Activated CD8-positive, alpha-beta T cell treated with anti-CD3 and anti-CD28 coated beads for 36 hours (primary cell): ENCODE data around the gene MAGEA11. TPM values are rescaled to one million over a fixed set of nuclear protein-coding genes. Genes with fewer than 3 reads are reported as not detected.
A peak's percentile ranks its signal among the peaks of the same experiment; 100 is the strongest.
"Not testable (repeated sequence)": the region's sequence is repeated elsewhere in the genome, so short reads cannot be mapped to it uniquely, and the experiment has no call there.

ENCODE experiments used
- ATAC-seq: fragments of 200-7000 bp; cut with Tn5 transposase; one replicate; pipeline ENCODE4 v1.10.0; 2021; ENCODE audit warnings: mild to moderate bottlenecking, moderate library complexity
- CTCF ChIA-PET: fragments of 350-600 bp; sonication (Branson Sonifier 250); formaldehyde crosslinking; loops from one replicate; lab custom pipeline; 2021; ENCODE audit warnings: antibody characterized with exemption; lab: Charles Lee
- POLR2A ChIA-PET: fragments of 350-600 bp; sonication (Branson Sonifier 250); formaldehyde crosslinking; loops from one replicate; lab custom pipeline; 2021; ENCODE audit warnings: antibody characterized with exemption; lab: Charles Lee
- DNase-seq: peaks from one replicate; pipeline ENCODE4 v3.0.0-alpha.2; 2020
- H3K27ac Mint-ChIP-seq: one replicate; pipeline ENCODE4 v1.8.0; 2021; ENCODE audit warnings: mild to moderate bottlenecking, mixed read lengths
- H3K27me3 Mint-ChIP-seq: one replicate; pipeline ENCODE4 v1.8.0; 2021; ENCODE audit warnings: mixed read lengths
- H3K36me3 Mint-ChIP-seq: one replicate; pipeline ENCODE4 v1.8.0; 2021; ENCODE audit warnings: low read depth, mixed read lengths
- H3K4me1 Mint-ChIP-seq: one replicate; pipeline ENCODE4 v1.8.0; 2021; ENCODE audit warnings: low read depth, mixed read lengths
- H3K4me3 Mint-ChIP-seq: one replicate; pipeline ENCODE4 v1.8.0; 2021; ENCODE audit warnings: mild to moderate bottlenecking, moderate library complexity, mixed read lengths
- H3K9me3 Mint-ChIP-seq: one replicate; pipeline ENCODE4 v1.8.0; 2021; ENCODE audit warnings: mixed read lengths
- intact Hi-C: fragments of 100-400 bp; cut with micrococcal nuclease; formaldehyde crosslinking; loops from one replicate; pipeline ENCODE4 v1.10.0; 2022
- total RNA-seq, 2 experiments: library from RNA; stranded (reverse); gene quantifications; one replicate each; pipeline ENCODE4 v1.2.3, GENCODE V29; 2021
- TF ChIP-seq, protein P1 (sequence below): fragments of 200-600 bp; IDR thresholded peaks from one replicate; pipeline ENCODE4 v1.8.0; 2022; ENCODE audit warnings: antibody characterized with exemption, mild to moderate bottlenecking

MAGEA11 gene
- total RNA-seq, 2 experiments from 2014 or later: not detected

- no peak for ATAC-seq
- no peaks in the 10 kb centered on the region for H3K36me3 Mint-ChIP-seq
- H3K27ac Mint-ChIP-seq: no peak overlapping the region
- intact Hi-C loops: no loop called here
- ChIA-PET CTCF (no interaction called here), POLR2A (no interaction called here)
- TF ChIP-seq, protein P1, sequence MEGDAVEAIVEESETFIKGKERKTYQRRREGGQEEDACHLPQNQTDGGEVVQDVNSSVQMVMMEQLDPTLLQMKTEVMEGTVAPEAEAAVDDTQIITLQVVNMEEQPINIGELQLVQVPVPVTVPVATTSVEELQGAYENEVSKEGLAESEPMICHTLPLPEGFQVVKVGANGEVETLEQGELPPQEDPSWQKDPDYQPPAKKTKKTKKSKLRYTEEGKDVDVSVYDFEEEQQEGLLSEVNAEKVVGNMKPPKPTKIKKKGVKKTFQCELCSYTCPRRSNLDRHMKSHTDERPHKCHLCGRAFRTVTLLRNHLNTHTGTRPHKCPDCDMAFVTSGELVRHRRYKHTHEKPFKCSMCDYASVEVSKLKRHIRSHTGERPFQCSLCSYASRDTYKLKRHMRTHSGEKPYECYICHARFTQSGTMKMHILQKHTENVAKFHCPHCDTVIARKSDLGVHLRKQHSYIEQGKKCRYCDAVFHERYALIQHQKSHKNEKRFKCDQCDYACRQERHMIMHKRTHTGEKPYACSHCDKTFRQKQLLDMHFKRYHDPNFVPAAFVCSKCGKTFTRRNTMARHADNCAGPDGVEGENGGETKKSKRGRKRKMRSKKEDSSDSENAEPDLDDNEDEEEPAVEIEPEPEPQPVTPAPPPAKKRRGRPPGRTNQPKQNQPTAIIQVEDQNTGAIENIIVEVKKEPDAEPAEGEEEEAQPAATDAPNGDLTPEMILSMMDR: no peak
- no peaks in the 10 kb centered on the region for H3K27me3 Mint-ChIP-seq
- H3K4me3 Mint-ChIP-seq: no peak overlapping the region
- no peaks in the 10 kb centered on the region for H3K4me1 Mint-ChIP-seq
- no peaks in the 10 kb centered on the region for H3K9me3 Mint-ChIP-seq
- DNase-seq: no peak
These were observed 6.9 kb downstream of the MAGEA11 start for GRCh38 chrX:149718757-149719156.

DNA sequence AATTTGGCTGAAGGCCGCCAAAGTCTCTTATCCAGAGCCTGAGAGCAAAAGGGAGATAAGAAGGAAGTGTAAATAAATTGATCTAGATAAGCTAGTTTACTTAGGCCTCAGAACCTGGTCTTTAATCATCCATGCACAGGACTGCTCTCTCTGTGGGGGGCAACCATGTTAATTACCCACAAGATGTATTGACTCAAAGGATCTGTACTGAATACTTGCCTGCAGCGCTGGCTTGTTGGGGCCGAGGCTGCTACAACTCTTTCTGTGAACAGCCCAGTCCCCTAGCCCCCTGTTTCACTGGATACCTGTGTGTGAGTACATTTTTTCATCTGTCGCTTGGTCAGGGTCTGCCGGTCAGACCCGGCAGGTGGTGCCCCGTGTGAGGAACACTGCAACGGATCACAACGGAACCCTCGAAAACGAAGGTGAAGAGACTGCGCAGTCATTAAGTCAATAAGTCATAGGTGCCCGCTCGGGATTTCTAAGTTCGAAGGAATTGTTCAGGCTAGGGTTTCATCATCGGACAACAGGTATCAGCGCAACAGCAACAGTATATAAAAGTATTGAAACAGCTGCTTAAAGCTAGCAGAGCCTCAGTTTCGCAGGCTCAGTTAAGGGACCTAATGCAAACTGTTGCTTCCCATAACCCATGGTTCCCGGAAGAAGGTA lies 8.3 kb downstream of the MAGEA11 start:
- Mint-ChIP-seq H3K9me3 (no peaks in the 10 kb centered on the region), H3K4me3 (no peak overlapping the region), H3K27me3 (no peaks in the 10 kb centered on the region), H3K4me1 (no peaks in the 10 kb centered on the region), H3K27ac (no peak overlapping the region), H3K36me3 (no peaks in the 10 kb centered on the region)
- TF ChIP-seq, protein P1: no peak
- DNase-seq (no peak), ATAC-seq (no peak)
- intact Hi-C loops: no loop called here
- CTCF ChIA-PET: no interaction called here
- POLR2A ChIA-PET: no interaction called here

GRCh38 chrX:149721241-149721640 lies 9.4 kb downstream of the MAGEA11 start:
- H3K27me3 Mint-ChIP-seq, H3K27ac Mint-ChIP-seq, intact Hi-C loops, H3K9me3 Mint-ChIP-seq, ATAC-seq, DNase-seq, POLR2A ChIA-PET, CTCF ChIA-PET, H3K36me3 Mint-ChIP-seq, H3K4me3 Mint-ChIP-seq, H3K4me1 Mint-ChIP-seq: not testable (repeated sequence)

- H3K9me3 Mint-ChIP-seq: no peaks in the 10 kb centered on the region
- intact Hi-C loops: no loop called here
- CTCF ChIA-PET: no interaction called here
These were observed 9.9 kb downstream of the MAGEA11 start for GRCh38 chrX:149721778-149722177.

GRCh38 chrX:149723583-149724118 lies 11.8 kb downstream of the MAGEA11 start:
- CTCF ChIA-PET, ATAC-seq, H3K27ac Mint-ChIP-seq, POLR2A ChIA-PET, DNase-seq, H3K9me3 Mint-ChIP-seq, H3K27me3 Mint-ChIP-seq, H3K4me1 Mint-ChIP-seq, intact Hi-C loops, H3K4me3 Mint-ChIP-seq, H3K36me3 Mint-ChIP-seq: not testable (repeated sequence)

More at GRCh38 chrX:149721778-149722177, 9.9 kb downstream of the MAGEA11 start:
- H3K4me1 Mint-ChIP-seq: no peaks in the 10 kb centered on the region
- H3K27me3 Mint-ChIP-seq: no peaks in the 10 kb centered on the region
- ATAC-seq (no peak), DNase-seq (no peak)
- TF ChIP-seq, protein P1: no peak
- no peak overlapping the region for H3K4me3 Mint-ChIP-seq
- no peak overlapping the region for H3K27ac Mint-ChIP-seq
- no peaks in the 10 kb centered on the region for H3K36me3 Mint-ChIP-seq
- POLR2A ChIA-PET: no interaction called here

DNA sequence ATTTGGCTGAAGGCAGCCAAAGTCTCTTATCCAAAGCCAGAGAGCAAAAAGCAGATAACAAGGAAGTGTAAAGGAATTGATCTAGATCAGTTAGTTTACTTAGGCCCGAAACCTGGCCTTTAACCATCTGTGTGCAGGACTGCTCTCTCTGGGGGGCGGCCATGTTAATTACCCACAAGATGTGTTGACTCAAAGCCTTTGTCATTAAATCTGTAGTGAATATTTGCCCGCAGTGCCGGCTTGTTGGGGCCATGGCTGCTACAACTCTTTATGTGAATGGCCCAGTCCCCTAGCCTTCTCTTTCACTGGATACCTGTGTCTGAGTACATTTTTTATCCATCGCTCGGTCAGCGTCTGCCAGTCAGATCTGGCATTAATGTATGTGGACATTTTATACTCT lies 15.4 kb downstream of the MAGEA11 start:
- H3K4me3 Mint-ChIP-seq, CTCF ChIA-PET, DNase-seq, POLR2A ChIA-PET, H3K27ac Mint-ChIP-seq, H3K9me3 Mint-ChIP-seq, ATAC-seq, H3K27me3 Mint-ChIP-seq, H3K36me3 Mint-ChIP-seq, intact Hi-C loops, H3K4me1 Mint-ChIP-seq: not testable (repeated sequence)

DNA sequence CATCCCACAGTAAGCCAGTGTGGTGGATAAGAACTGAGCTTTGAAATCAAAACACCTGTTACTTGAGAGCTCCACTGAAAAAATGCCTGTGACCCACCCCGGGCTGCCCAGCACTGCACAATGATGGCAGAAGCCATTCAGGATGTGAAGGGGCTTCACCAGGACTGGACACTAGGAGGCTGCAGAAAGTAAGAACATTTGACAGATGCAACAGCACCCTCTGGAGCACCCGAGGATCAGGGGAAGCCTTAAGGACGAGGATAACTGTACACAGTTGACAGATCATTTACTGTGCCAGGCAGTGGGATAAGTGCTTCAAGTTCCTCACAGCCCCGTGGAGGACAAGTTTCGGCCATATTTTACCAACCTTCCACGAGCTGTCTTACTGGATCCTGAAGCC lies 30.4 kb downstream of the MAGEA11 start:
- H3K4me1 Mint-ChIP-seq, H3K4me3 Mint-ChIP-seq, H3K9me3 Mint-ChIP-seq, H3K27me3 Mint-ChIP-seq, ATAC-seq, CTCF ChIA-PET, H3K36me3 Mint-ChIP-seq, intact Hi-C loops, POLR2A ChIA-PET, DNase-seq, H3K27ac Mint-ChIP-seq: not testable (repeated sequence)

DNA sequence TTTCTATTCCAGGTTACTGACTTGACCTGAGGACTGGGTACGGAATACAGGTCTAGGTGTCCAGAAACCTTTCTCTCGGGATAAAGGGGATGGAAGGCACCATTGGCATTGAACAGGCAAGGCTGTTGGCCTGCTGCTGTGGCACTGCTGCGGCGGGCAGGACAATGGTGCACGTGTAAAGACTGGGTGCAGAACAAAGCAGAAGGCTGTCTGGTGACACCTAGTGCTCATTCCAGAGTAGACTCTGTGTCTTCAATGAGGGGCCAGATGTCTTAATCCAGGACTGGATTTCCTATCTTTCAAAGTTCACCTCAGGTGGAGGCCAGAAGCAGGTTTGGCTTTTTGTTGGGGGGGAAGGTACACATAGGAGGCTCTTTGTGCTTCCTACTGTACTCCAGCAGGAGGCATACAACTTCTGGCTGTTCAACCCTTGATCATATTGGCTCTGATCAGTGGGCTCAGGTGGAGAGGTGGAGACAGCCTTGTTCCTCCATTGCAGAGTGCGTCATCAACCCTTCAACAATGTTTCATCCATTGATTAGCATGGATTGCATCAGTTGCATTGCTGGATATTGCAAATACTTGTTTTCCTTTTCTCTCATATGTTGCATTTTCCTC lies 34.6 kb downstream of the MAGEA11 start:
- H3K4me3 Mint-ChIP-seq, H3K27ac Mint-ChIP-seq, DNase-seq, POLR2A ChIA-PET, H3K9me3 Mint-ChIP-seq, H3K4me1 Mint-ChIP-seq, H3K27me3 Mint-ChIP-seq, H3K36me3 Mint-ChIP-seq, CTCF ChIA-PET, intact Hi-C loops: not testable (repeated sequence)
- ATAC-seq: peak; percentile 42
